Esophagus muscularis mucosa (tissue), 4 donors: Measurements from ENCODE around the gene INSL4. TPM values are rescaled to one million over a fixed set of nuclear protein-coding genes. Genes with fewer than 3 reads are reported as not detected.
A peak's percentile ranks its signal among the peaks of the same experiment; 100 is the strongest.

Experiments
- DNase-seq: peaks from one replicate; pipeline ENCODE4 v3.0.0-alpha.2; 2017; ENCODE audit errors: extremely low spot score
- H3K27ac ChIP-seq, 4 donors: fragments of 200-600 bp; sonication (generic); replicated peaks in 1 of 4; 1 replicate in 3 of 4; 2 replicates in 1 of 4; pipeline ENCODE4 v1.5.1; 2016 to 2019; ENCODE audit warnings: mild to moderate bottlenecking in 1 of 4
- H3K27me3 ChIP-seq, 4 donors: fragments of 200-600 bp; sonication (generic); one replicate each; pipeline versions ENCODE4 v1.5.1 to v1.6.0; 2016 to 2019
- H3K36me3 ChIP-seq, 4 donors: fragments of 200-600 bp; sonication (generic); one replicate each; pipeline ENCODE4 v1.5.1; 2016 to 2019
- H3K4me1 ChIP-seq, 4 donors: fragments of 200-600 bp; sonication (generic); one replicate each; pipeline ENCODE4 v1.5.1; 2016 to 2019
- H3K4me3 ChIP-seq, 4 donors: fragments of 200-600 bp; sonication (generic); 1 replicate in 2 of 4; 2 replicates in 2 of 4; pipeline ENCODE4 v1.5.1; 2016 to 2019; ENCODE audit warnings: mild to moderate bottlenecking in 4 of 4, moderate library complexity in 1 of 4
- H3K9me3 ChIP-seq, 4 donors: fragments of 200-600 bp; sonication (generic); 1 replicate in 3 of 4; 2 replicates in 1 of 4; pipeline ENCODE4 v1.5.1; 2016 to 2019
- EP300 ChIP-seq: sonication (generic); formaldehyde crosslinking; IDR thresholded peaks from one replicate; pipeline ENCODE4 v1.6.1; 2017; ENCODE audit warnings: antibody characterized with exemption
- POLR2A ChIP-seq: fragments of 450-650 bp; IDR thresholded peaks from one replicate; pipeline ENCODE4 v1.6.1; 2017; ENCODE audit warnings: antibody characterized with exemption, moderate library complexity, mild to moderate bottlenecking, low read depth
- POLR2AphosphoS5 ChIP-seq, 2 donors: sonication (generic); formaldehyde crosslinking; IDR thresholded peaks; one replicate each; pipeline ENCODE4 v1.6.1; 2017; ENCODE audit warnings: antibody characterized with exemption in 2 of 2
- WGBS: methylation state at CpG from one replicate; pipeline ENCODE4 v1.1.5; 2018; 5-methylcytosine and 5-hydroxymethylcytosine counted together
- intact Hi-C: fragments of 100-400 bp; cut with DNase I; formaldehyde crosslinking; loops from one replicate; pipeline ENCODE4 v1.15.1; 2023
- total RNA-seq, 4 donors: library from RNA; depleted of rRNA; stranded (reverse); fragments of >200 nt; gene quantifications; one replicate each; pipeline versions ENCODE4 v1.1.0 to v1.2.1, GENCODE V29; 2016
- TF ChIP-seq, protein P1 (sequence below), 3 experiments: fragments of 200-600 bp in 2 of 3; fragments of 450-650 bp in 1 of 3; sonication (generic) in 2 of 3; IDR thresholded peaks; one replicate each; pipeline ENCODE4 v1.5.1; 2017 to 2019; ENCODE audit warnings: antibody characterized with exemption in 3 of 3, mild to moderate bottlenecking in 2 of 3, moderate library complexity in 1 of 3

INSL4 gene
- total RNA-seq = not detected

DNA sequence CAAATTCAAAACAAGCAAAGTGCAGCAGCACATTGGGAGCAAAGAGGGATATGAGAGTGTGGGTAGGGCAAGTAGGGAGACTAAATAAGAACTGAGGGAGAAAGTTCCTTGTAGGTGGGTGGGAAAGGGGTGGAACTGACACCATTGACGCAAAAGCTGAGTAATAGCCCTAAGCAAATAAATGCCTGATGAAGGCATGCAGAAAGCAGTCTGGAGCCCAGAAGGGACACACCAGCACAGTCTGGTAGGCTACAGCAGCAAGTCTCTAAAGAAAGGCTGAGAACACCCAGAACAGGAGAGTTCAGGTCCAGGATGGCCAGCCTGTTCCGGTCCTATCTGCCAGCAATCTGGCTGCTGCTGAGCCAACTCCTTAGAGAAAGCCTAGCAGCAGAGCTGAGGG lies at the start of gene INSL4:
TSS of gene INSL4 (plus strand) at position 208 of the 400 bp plus-strand sequence. CDS start at position 313, 105 bp downstream.
- TF ChIP-seq POLR2A (no peak), POLR2AphosphoS5 (IDR thresholded peaks at IDR 0.05) (no peak), EP300 (no peak)
- TF ChIP-seq, protein P1, sequence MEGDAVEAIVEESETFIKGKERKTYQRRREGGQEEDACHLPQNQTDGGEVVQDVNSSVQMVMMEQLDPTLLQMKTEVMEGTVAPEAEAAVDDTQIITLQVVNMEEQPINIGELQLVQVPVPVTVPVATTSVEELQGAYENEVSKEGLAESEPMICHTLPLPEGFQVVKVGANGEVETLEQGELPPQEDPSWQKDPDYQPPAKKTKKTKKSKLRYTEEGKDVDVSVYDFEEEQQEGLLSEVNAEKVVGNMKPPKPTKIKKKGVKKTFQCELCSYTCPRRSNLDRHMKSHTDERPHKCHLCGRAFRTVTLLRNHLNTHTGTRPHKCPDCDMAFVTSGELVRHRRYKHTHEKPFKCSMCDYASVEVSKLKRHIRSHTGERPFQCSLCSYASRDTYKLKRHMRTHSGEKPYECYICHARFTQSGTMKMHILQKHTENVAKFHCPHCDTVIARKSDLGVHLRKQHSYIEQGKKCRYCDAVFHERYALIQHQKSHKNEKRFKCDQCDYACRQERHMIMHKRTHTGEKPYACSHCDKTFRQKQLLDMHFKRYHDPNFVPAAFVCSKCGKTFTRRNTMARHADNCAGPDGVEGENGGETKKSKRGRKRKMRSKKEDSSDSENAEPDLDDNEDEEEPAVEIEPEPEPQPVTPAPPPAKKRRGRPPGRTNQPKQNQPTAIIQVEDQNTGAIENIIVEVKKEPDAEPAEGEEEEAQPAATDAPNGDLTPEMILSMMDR (IDR thresholded peaks at IDR 0.05) = no peak
- intact Hi-C loops = no loop called here
- H3K4me3 ChIP-seq = no peak within 1 kb of the TSS
- H3K27me3 ChIP-seq = no peaks in the 10 kb centered on the region
- peaks cover 0 to under 1% (median 0%) of the 10 kb centered on the region in 4 donors for H3K9me3 ChIP-seq
- H3K27ac ChIP-seq = no peak within 1 kb of the TSS
- no peaks in the 10 kb centered on the region for H3K36me3 ChIP-seq
- no peaks in the 10 kb centered on the region for H3K4me1 ChIP-seq
- 96% methylated on average over 2 of the region's 2 CpGs for WGBS
- DNase-seq = no peak

DNA sequence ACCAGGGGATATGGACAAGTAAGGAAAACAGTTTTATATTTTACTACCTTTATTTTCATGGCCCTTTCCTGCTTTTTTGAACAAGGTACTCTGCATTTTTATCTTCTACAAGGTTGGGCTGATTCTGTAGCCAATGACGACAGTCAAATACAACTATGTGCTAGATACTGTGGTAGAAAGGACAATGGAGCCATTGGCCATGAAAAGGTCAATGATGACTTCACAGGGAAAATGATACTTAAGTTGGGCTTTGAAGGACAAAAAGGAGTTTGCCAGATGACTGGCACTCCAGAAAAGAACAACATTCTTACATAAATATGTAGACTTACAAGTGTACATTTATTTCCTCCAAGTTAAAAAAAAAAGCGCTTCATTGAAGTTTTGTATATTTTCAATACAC lies 46.4 kb upstream of the INSL4 start:
- 96% methylated on average over 2 of the region's 2 CpGs for WGBS
- Histone ChIP-seq H3K27me3 (peaks cover 0 to 8% (median 0%) of the 10 kb centered on the region in 4 donors), H3K36me3 (no peaks in the 10 kb centered on the region), H3K4me3 (no peak overlapping the region), H3K4me1 (no peaks in the 10 kb centered on the region), H3K27ac (no peak overlapping the region), H3K9me3 (no peaks in the 10 kb centered on the region)
- no peak for TF ChIP-seq POLR2A
- TF ChIP-seq, protein P1 (IDR thresholded peaks at IDR 0.05) = no peak
- TF ChIP-seq POLR2AphosphoS5 (IDR thresholded peaks at IDR 0.05) = no peak
- TF ChIP-seq EP300 = no peak
- DNase-seq = no peak
- intact Hi-C loops = loop anchor here (5.0 kb wide), 1 partner anchor 413 kb away; no protein-coding TSS in a partner anchor

DNA sequence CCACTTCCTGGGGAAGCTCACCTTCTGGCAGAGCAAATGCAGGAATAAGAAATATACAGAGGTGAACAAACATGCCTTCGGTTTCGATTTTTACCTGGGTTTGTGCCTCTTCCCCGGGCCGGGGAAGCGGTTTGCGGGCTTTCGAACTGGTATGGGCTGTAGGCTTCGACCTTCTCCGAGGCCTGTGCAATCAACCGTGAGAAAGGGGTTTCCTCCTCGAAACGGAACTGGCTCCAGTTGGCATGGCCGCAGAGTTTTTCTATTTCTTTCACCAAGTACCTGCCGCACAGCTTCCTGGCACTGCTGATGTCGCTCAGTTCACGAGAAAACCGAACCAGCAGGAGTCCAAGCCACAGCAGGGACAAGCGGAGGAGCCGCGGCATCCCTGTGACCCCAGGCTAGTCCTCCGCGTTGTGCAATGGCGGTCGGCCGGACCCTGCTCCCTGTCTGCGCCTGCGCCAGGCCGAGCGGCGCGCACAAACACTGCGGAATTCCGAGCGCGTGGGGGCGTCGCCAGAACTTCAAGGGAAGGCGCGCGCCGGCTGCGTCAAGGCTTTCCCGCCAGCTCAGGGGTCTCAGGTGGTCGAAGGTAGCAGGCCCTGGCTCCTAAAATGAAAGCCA lies 45.9 kb upstream of the INSL4 start, which contains the start of gene INSL6:
TSS of gene INSL6 (minus strand) at position 420 of the 621 bp plus-strand sequence. CDS start at position 383, 37 bp downstream.
- Histone ChIP-seq H3K9me3 (no peaks in the 10 kb centered on the region), H3K4me1 (no peaks in the 10 kb centered on the region), H3K27ac (no peak within 1 kb of the TSS), H3K36me3 (no peaks in the 10 kb centered on the region), H3K4me3 (no peak within 1 kb of the TSS), H3K27me3 (peaks cover 0 to 8% (median 0%) of the 10 kb centered on the region in 4 donors)
- DNase-seq = no peak
- intact Hi-C loops = loop anchor here (5.0 kb wide), 1 partner anchor 412 kb away; no protein-coding TSS in a partner anchor
- TF ChIP-seq POLR2A (no peak), EP300 (no peak), POLR2AphosphoS5 (IDR thresholded peaks at IDR 0.05) (no peak)
- TF ChIP-seq, protein P1 (IDR thresholded peaks at IDR 0.05) = no peak
- 92% methylated on average over 31 of the region's 44 CpGs for WGBS

DNA sequence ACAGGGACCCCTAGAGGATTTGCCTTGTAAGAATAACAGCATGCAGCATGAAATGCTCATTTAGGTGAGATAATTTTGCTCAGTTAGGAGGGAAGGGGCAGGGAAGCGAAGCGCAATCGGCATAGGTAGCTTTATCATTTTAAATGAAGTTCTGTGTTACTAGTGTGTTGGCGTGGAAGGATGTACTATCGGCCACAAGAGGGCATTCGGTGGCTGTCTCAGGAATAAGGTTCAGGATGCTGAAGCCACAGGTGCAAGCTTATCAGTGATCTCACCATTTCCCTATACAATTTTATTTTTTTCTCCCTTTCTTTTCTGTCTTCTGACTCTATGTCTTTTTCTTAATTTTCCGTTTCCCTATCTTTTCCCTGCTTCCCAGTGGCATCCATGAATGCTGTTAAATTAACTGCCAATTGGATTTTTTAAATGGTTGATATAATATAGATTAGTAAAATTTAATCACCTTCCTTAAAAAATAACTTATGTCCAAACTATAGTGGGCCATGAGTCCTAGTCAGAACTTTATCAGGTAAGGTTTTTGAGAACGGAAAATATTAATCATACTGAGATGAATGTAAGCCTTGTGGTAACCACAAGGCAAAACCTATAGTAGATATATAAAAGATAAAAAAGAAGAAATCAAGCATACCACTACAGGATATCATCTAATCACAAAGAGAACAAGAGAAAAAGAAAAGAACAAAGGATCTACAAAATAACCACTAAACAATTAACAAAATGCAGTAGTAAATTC lies 44.6 kb upstream of the INSL4 start:
- Histone ChIP-seq H3K9me3 (no peaks in the 10 kb centered on the region), H3K4me1 (no peaks in the 10 kb centered on the region), H3K4me3 (no peak overlapping the region), H3K36me3 (no peaks in the 10 kb centered on the region), H3K27ac (no peak overlapping the region), H3K27me3 (peaks cover 0 to 8% (median 0%) of the 10 kb centered on the region in 4 donors)
- intact Hi-C loops = loop anchor here (5.0 kb wide), 1 partner anchor 411 kb away; no protein-coding TSS in a partner anchor
- DNase-seq = no peak
- no peak for TF ChIP-seq POLR2A
- TF ChIP-seq, protein P1 (IDR thresholded peaks at IDR 0.05) = peak; percentile 47 to 58 (median 53)
- 40% methylated on average over 8 of the region's 8 CpGs for WGBS
